ENCODE results near the gene CSRP1.

Gene CSRP1

DNA sequence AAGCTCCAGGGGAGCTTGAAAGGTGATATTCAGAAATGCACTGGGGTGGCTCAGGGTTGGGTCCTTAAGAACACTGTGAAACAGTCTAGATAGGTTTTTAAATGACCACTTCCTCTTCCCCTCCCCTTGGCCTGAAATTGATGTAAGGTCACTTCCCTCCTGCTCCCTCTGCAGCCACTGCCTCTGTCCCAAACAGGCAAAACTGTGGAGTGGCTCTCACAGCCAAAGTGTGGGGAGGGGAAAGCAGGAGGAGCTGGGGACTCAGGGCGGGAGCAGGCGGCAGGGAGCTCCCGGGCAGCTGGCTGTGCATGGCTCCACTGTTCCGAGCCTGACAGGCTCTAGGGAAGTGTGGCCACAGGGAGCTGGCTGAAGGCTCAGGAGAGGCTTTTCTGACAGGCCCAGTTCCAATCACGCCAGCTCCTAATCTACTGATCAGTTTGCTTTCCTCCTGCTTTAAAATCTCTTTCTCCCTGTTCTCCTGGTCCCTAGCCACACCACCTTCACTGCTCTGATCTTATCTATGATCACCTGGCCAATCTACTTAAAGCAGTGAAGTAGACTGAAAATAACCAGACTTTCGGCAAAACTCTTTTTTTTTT lies 5.1 kb upstream of the CSRP1 start:
- DNase-seq: no peak

DNA sequence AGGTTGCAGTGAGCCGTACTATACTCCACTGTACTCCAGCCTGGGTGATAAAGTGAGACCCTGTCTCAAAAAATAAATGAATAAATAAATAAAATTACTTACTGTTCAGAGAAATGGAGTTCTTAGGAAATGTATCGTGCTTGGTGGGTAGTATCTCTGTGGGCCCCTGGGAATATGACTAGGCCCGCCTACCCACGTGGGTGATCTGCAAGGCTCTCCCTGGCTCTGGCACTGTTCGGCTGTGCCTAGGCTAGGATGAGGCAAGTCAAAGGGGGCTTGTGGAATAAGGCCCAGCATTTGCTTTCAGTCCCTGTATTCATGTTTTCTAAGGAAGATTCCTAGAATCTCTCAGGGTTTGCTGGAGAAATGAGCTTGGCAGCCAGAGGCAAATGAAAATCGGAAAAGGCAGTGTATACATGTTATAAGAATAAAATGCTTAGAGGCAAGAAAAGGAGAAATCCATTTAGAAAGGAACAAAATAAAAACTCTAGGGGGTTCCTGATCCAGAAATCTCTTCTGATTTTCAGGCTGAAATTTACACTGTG lies 4.5 kb upstream of the CSRP1 start:
- DNase-seq: no peak

- no peak for DNase-seq
Observed at GRCh38 chr1:201510734-201511133, 3.8 kb upstream of the CSRP1 start.

- DNase-seq: no peak
Observed at GRCh38 chr1:201509601-201510374, 2.9 kb upstream of the CSRP1 start.

- no peak for DNase-seq
Observed at GRCh38 chr1:201508809-201509208, 1.9 kb upstream of the CSRP1 start.

DNA sequence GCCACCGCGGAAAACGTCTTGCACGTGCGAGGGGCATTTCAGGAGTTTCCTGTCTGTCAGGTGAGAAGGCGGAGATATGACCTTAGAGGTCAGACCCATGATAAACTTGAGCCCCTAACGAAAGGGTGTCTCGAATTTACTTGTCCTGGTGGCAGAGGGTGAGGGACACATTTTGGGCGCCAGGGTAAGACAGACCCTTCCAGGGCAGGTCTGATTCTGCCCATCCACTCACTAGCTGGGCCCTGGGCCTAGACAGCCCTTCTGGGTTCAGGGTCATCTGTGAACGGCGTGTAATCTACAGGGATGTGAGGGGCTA lies 395 bp upstream of the CSRP1 start:
- DNase-seq: no peak

DNA sequence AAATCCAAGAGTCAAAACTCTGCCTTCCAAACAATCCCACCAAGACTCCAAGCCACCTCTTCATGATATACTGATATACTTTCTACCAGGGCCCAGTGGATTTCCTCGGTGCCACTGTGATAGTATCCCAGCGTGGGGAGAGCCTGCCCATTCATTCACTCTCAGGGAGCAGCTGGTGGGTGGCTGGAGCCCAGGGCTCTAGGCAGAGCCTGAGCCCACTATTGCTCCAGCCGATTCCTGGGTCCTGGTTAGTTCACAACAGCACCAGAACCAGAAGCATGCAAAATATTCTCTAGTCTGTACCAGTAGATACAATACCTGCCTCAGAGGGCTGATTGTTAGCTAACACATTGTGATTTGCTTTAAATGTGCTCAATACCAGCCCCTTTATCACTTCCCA lies 831 bp downstream of the CSRP1 start:
- DNase-seq: no peak

DNA sequence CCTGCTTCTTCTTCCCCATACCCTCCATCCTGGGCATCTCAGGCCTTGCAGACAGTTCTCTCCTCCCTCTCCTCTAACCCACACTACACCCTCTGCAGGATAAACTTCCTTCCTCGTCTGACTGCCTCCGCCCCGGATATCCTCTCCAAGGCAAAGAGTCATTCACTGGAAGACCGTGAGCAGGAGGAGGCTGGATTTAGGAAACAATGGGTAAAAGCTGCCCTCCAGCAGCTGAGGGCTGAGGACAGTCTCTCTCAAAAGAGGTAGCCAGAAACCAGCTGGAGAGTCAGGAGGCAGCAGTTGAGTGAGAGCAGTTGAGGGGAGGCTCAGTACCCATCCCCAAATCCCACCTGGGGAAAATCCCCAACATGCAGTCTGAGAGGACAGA lies 1.4 kb downstream of the CSRP1 start:
- DNase-seq: no peak

DNA sequence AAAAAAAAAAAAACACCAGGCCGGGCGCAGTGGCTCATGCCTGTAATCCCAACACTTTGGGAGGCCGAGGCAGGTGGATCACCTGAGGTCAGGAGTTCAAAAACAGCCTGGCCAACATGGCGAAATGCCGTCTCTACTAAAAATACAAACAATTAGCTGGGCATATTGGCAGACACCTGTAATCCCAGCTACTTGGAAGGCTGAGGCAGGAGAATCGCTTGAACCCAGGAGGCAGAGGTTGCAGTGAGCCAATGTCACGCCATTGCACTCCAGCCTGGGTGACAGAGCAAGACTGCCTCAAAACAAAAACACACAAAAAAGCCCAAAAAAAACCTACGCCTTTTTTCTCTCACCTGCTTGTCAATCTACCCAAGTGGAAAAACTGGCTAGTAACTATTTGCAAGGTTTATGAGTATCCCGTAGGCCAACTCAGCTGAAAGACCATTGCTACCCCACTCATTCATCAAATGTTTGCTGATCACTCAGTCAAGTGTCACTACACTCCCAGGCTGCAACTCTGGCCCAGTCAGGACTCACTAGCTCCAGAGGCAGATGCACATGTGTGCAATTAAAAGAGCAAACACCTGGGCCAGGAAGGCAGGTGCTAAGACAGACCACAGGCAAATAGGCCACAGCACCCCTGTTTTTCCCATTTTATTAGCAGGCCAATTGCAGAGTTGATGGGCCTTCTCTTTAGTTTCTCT lies 2.0 kb downstream of the CSRP1 start:
- no peak for DNase-seq

DNA sequence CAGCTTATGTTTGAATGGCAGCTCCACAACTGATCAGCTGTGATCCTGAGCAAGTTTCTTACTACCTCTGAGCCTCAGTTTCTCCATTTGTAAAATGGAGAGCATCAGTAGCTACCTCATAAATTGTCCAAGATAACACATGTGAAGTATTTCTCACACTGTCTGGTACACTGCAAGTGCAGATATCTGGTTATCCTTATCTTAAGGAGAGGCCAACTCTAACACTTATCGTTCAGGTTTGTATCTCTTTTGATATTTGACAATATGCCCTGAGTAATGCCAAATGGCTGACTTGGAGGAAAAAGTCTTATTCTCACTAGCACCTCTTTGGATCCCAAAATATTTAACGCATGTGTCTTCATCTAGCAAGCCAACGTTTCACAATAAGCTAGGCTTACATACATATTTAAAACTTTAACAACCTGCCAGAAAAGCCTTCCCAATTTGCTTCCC lies 2.7 kb downstream of the CSRP1 start:
- no peak for DNase-seq

GRCh38 chr1:201503397-201504176 lies 3.3 kb downstream of the CSRP1 start:
- no peak for DNase-seq

GRCh38 chr1:201502511-201502857 lies 4.4 kb downstream of the CSRP1 start:
- no peak for DNase-seq

DNA sequence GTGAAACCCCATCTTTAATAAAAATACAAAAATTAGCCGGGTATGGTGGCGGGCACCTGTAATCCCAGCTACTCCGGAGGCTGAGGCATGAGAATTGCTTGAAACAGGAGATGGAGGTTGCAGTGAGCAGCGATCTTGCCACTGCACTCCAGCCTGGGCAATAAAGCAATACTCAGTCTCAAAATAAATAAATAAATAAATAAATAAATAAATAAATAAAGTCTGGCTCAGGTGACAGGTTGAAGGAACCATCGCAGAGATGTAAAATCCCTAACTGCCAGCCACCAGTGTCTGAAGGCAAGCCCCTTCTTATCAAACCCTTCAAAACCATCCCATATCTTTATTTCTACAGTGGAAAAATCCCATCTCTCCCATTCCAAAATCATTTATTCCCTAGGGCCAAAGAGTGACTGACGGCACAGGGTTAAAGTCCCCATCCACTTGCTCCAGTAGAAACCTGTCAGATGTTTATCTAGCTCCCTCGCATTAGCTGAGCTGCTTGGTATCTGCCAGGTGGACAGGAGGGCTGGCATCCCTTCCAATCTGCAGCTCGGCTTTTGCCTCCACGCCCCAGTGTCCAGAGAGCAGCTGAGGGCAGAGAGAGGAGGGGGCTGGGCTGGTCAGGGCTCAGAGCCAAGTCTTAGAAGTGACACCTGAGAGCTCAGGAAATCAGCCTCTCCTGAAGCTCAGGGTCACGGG lies 5.0 kb downstream of the CSRP1 start:
- DNase-seq: no peak

DNA sequence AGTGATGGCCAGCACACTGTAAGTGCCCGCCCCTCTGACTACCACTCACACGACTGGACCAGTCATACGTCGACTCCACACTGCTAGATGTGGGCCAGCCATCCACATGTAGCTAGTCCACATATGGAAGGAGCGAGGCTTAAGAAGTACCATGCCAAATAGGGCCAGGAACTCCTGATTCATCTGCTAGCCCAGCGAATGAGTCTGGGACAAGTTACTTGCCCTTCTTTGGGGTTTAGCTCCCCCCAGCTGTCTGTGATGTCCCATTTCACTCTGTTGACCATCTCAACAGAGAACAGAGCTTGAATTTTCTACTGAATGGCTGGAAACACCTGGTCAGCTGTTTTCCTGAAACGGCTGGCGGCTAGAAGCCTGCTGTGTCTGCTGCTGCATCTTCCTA lies 5.8 kb downstream of the CSRP1 start:
- DNase-seq: no peak

DNA sequence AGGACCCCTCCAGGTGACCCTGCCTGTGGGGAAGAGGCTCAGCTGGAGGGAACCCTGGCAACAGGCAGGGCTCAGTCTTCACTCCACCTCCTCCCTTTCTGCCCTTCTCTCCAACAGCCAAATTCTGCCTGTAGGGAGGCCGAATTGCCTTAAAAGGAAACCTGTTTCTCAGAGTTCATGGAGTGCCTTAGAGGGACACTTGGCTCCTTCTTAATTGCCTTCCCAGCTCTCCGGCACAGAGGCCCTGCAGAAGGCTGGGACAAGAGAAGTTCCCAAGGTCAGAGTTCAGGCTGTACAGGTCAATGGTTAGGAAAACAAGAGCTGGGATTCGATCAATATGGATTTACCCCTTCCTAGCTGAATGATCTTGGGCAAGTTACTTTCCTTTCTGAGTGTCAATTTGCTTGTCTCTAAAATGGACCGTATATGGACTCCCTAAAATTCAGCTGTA lies 6.2 kb downstream of the CSRP1 start:
- no peak for DNase-seq

- no peak for DNase-seq
Observed at GRCh38 chr1:201499795-201500669, 6.9 kb downstream of the CSRP1 start.

DNA sequence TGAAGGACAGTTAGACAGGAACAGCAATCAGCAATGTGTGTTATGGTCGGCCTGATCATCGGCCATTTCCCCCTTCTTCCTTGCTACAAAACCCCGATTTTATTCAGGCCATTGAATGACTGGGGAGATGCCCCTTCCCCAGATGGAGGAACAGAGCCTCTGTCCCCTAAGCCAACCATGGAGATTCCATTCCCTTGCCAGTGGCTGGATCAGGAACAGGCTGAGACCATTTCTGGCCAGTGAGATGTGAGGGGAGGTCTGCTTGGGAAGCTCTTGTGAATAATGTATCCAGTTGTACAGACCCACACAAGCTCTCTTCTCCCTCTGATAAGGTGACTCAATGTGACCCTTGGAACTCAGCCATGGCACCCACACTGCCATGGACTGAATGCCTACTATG lies 7.7 kb downstream of the CSRP1 start:
- DNase-seq: no peak

DNA sequence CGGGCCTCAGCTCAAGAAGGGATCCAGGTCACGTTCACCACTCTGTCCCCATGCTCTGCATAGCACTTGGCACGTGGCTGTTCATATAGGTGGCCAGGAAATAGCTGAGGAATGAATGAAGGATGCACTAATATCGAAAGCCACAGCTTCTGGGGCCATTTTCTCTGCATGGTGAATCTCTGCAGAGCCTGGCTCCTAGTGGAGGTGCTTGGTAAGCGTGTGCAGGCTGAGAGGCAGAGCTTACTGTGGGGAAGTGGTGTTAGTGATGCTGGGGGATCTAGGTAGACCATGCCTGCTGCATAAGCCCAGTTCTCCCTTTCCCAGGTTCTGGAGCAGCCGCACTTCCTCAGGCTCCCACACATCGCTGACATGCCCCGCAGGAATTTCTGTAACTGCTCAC lies 8.3 kb downstream of the CSRP1 start:
- DNase-seq: no peak

DNA sequence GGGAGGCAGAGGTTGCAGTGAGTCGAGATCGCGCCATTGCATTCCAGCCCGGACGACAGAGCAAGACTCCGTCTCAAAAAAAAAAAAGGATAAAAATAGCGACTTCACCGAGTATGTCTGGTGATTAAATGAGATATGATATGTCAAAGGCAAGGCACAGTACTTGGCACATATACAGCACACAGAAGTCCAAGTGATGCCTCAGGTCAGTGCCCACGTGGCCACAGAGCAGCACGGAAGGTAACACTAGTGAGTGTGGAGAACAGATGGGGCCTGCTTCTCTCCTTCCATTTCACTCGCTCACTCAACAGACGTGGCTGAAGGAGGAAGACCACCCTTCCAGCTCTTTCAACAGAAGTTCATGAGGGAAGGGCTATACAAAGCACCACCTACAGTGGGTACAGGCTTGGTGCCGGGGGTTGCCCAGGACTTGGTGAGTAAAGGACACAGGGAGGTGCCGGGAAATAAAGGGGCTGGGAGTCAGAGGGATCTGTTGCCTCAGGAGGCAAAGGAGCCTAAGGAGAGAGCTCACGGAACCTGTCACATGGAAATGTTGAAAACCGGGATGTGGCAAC lies 8.9 kb downstream of the CSRP1 start:
- DNase-seq: no peak

- no peak for DNase-seq
Observed at GRCh38 chr1:201496296-201496690, 10.6 kb downstream of the CSRP1 start.
